HepG2 (cell line): ENCODE results near the gene EPX. TPM values are rescaled to one million over a fixed set of nuclear protein-coding genes. Genes with fewer than 3 reads are reported as not detected.

Experiments used
- ATAC-seq: fragments of 200-7000 bp; cut with Tn5 transposase; 3 replicates; pipeline ENCODE4 v1.9.1; 2020; ENCODE audit warnings: mild to moderate bottlenecking, moderate library complexity
- BruUV-seq: library from RNA; stranded (reverse); fragments of 400-500 nt; replicated peaks from 2 replicates; lab custom pipeline; 2021; lab: Mats Ljungman, UMichigan
- CTCF ChIA-PET: fragments of 300-600 bp; formaldehyde crosslinking; extraction: SDS; loops from one replicate; lab custom pipeline; 2021; ENCODE audit warnings: low total read pairs, inconsistent platforms, low intra/inter-chr PET ratio; lab: Yijun Ruan, JAX
- POLR2A ChIA-PET: fragments of 350-600 bp; sonication (Branson Sonifier 250); formaldehyde crosslinking; loops from one replicate; lab custom pipeline; 2020; ENCODE audit warnings: antibody characterized with exemption, inconsistent platforms; lab: Yijun Ruan, JAX
- DNase-seq: peaks from one replicate; pipeline ENCODE4 v3.0.0-alpha.2; 2015; ENCODE audit warnings: low spot score
- FAIRE-seq: peaks from 3 replicates; lab custom pipeline; 2011; peaks lifted over from hg19 to GRCh38; lab: Jason Lieb, UNC
- H2AFZ ChIP-seq: one replicate; pipeline ENCODE4 v1.6.1; 2011; ENCODE audit warnings: low read length, inconsistent platforms
- H3K27ac ChIP-seq: fragments of 300-600 bp; 3 replicates; pipeline ENCODE4 v1.8.0; 2011; ENCODE audit warnings: mixed run types, mild to moderate bottlenecking, mixed read lengths, low read length, inconsistent platforms; ENCODE audit not compliant: insufficient read depth; ENCODE audit errors: extremely low read length
- H3K27me3 ChIP-seq, 2 experiments: fragments of 200-600 bp in 1 of 2; 2 replicates in 1 of 2; 3 replicates in 1 of 2; pipeline versions ENCODE4 v1.6.0 to v1.8.0; 2011; ENCODE audit warnings: low read length in 2 of 2, mild to moderate bottlenecking in 2 of 2, moderate library complexity in 2 of 2, inconsistent platforms in 1 of 2; ENCODE audit not compliant: insufficient read depth in 2 of 2, control insufficient read depth in 1 of 2
- H3K36me3 ChIP-seq, 2 experiments: fragments of 200-600 bp in 1 of 2; replicated peaks in 1 of 2; 2 replicates in 1 of 2; 3 replicates in 1 of 2; pipeline versions ENCODE4 v1.5.1 to v1.8.0; 2011; ENCODE audit warnings: low read length in 2 of 2, inconsistent platforms in 1 of 2; ENCODE audit not compliant: insufficient read depth in 2 of 2, control insufficient read depth in 1 of 2
- H3K4me1 ChIP-seq: 2 replicates; pipeline ENCODE4 v1.5.1; 2012; ENCODE audit warnings: low read length, inconsistent platforms; ENCODE audit not compliant: insufficient read depth
- H3K4me2 ChIP-seq: 2 replicates; pipeline ENCODE4 v1.6.0; 2011; ENCODE audit warnings: low read depth, low read length, inconsistent platforms
- H3K4me3 ChIP-seq, 3 experiments: fragments of 200-600 bp in 1 of 3; sonication (generic), shearing (Covaris generic) in 1 of 3; replicated peaks in 1 of 3; 2 replicates each; pipeline ENCODE4 v1.5.1; 2011 to 2016; ENCODE audit warnings: low read length in 3 of 3, inconsistent platforms in 2 of 3, low read depth in 2 of 3, mild to moderate bottlenecking in 2 of 3, control low read depth in 1 of 3, mixed read lengths in 1 of 3; ENCODE audit not compliant: insufficient read depth in 1 of 3
- H3K79me2 ChIP-seq: one replicate; pipeline ENCODE4 v1.6.1; 2011; ENCODE audit warnings: low read length, inconsistent platforms; ENCODE audit not compliant: insufficient read depth
- H3K9ac ChIP-seq: 2 replicates; pipeline ENCODE4 v1.6.0; 2011; ENCODE audit warnings: mild to moderate bottlenecking, low read depth, low read length, inconsistent platforms; ENCODE audit not compliant: insufficient read depth
- H3K9me3 ChIP-seq: 2 replicates; pipeline ENCODE4 v1.5.1; 2012; ENCODE audit warnings: mild to moderate bottlenecking, low read length
- H4K20me1 ChIP-seq: 2 replicates; pipeline ENCODE4 v1.6.0; 2011; ENCODE audit warnings: inconsistent platforms, mild to moderate bottlenecking, low read length, moderate library complexity; ENCODE audit not compliant: insufficient read depth
- AGO1 ChIP-seq: fragments of 200-400 bp; formaldehyde crosslinking; IDR thresholded peaks from 2 replicates; pipeline ENCODE4 v1.6.1; 2017; ENCODE audit warnings: mild to moderate bottlenecking, low read depth, low read length, moderate library complexity; ENCODE audit not compliant: poor library complexity, severe bottlenecking
- AHR ChIP-seq: IDR thresholded peaks from 2 replicates; pipeline ENCODE4 v1.6.1; 2018; ENCODE audit warnings: missing genetic modification reagents, missing compliant biosample characterization
- HNRNPK ChIP-seq: fragments of 200-400 bp; formaldehyde crosslinking; IDR thresholded peaks from 2 replicates; pipeline ENCODE4 v1.6.1; 2018; ENCODE audit warnings: low read length, low read depth, moderate library complexity, mild to moderate bottlenecking; ENCODE audit not compliant: poor library complexity, severe bottlenecking
- HNRNPUL1 ChIP-seq: fragments of 200-400 bp; formaldehyde crosslinking; IDR thresholded peaks from 2 replicates; pipeline ENCODE4 v1.6.1; 2017; ENCODE audit warnings: low read depth, mild to moderate bottlenecking, low read length, moderate library complexity
- MTF2 ChIP-seq: sonication (generic); formaldehyde crosslinking; IDR thresholded peaks from 2 replicates; pipeline ENCODE4 v1.5.0; 2020; ENCODE audit warnings: missing genetic modification reagents, borderline replicate concordance
- PLSCR1 ChIP-seq: sonication (generic); formaldehyde crosslinking; IDR thresholded peaks from 2 replicates; pipeline ENCODE4 v1.5.0; 2020; ENCODE audit warnings: missing genetic modification reagents, mild to moderate bottlenecking, borderline replicate concordance
- ZBTB40 ChIP-seq, 2 experiments: fragments of 450-650 bp in 1 of 2; sonication (generic) in 1 of 2; formaldehyde crosslinking in 1 of 2; IDR thresholded peaks; 2 replicates each; pipeline versions ENCODE4 v1.6.1 to v1.8.0; 2016 to 2022; ENCODE audit warnings: antibody characterized with exemption in 1 of 2, mild to moderate bottlenecking in 1 of 2, missing genetic modification reagents in 1 of 2
- ZBTB43 ChIP-seq: sonication (generic); formaldehyde crosslinking; conservative IDR thresholded peaks from 2 replicates; pipeline ENCODE4 v1.4.0; 2020; ENCODE audit warnings: missing genetic modification reagents
- ZNF546 ChIP-seq: sonication (generic); formaldehyde crosslinking; conservative IDR thresholded peaks from 2 replicates; pipeline ENCODE4 v1.8.1; 2023; ENCODE audit warnings: mild to moderate bottlenecking, missing genetic modification reagents
- ZNF564 ChIP-seq: sonication (generic); formaldehyde crosslinking; IDR thresholded peaks from 2 replicates; pipeline ENCODE4 v1.8.1; 2023; ENCODE audit warnings: mild to moderate bottlenecking, missing genetic modification reagents
- ZNF607 ChIP-seq: sonication (generic); formaldehyde crosslinking; IDR thresholded peaks from 2 replicates; pipeline ENCODE4 v1.5.1; 2020; ENCODE audit warnings: missing genetic modification reagents, mild to moderate bottlenecking, borderline replicate concordance
- ZNF615 ChIP-seq: sonication (generic); formaldehyde crosslinking; IDR thresholded peaks from 2 replicates; pipeline ENCODE4 v1.5.0; 2020; ENCODE audit warnings: mild to moderate bottlenecking, missing genetic modification reagents, borderline replicate concordance
- ZNF773 ChIP-seq: sonication (generic); formaldehyde crosslinking; IDR thresholded peaks from 2 replicates; pipeline ENCODE4 v1.4.0; 2020; ENCODE audit warnings: missing genetic modification reagents, borderline replicate concordance
- ZNF83 ChIP-seq: sonication (generic); formaldehyde crosslinking; IDR thresholded peaks from 2 replicates; pipeline ENCODE4 v1.4.0; 2020; ENCODE audit warnings: missing genetic modification reagents, mild to moderate bottlenecking, borderline replicate concordance
- WGBS: methylation state at CpG from one replicate; pipeline ENCODE4 v1.1.6; 2017; ENCODE audit warnings: low lambda C conversion rate; 5-methylcytosine and 5-hydroxymethylcytosine counted together
- in situ Hi-C: cut with HindIII; loops from 2 replicates; pipeline ENCODE4 v1.10.0; 2017; ENCODE audit warnings: low pct_unique_long_range_greater_than_20kb; ENCODE audit not compliant: extremely low pct_ligation_motif_present
- intact Hi-C: fragments of 100-400 bp; cut with micrococcal nuclease; formaldehyde crosslinking; loops from one replicate; pipeline ENCODE4 v1.10.0; 2022; ENCODE audit not compliant: unreplicated experiment
- polyA plus RNA-seq, 8 experiments: library from polyadenylated mRNA; depleted of rRNA in 3 of 8; stranded (reverse) in 7 of 8; unstranded in 1 of 8; fragments of >200 nt; fragmentation: Illumina TruSeq in 4 of 8; extraction: Trizol in 4 of 8; gene quantifications; 2 replicates each; pipeline versions ENCODE4 v1.2.1 to v1.2.3, GENCODE V29; 2011 to 2016; ENCODE audit warnings: low read depth in 4 of 8, missing spikeins in 1 of 8, mixed read lengths in 1 of 8; ENCODE audit not compliant: insufficient read depth in 1 of 8
- total RNA-seq, 5 experiments: library from RNA; depleted of rRNA; stranded (reverse); fragments of >200 nt; fragmentation: Illumina TruSeq; extraction: Trizol; gene quantifications; 2 replicates each; pipeline ENCODE4 v1.2.3, GENCODE V29; 2016; ENCODE audit warnings: low read depth in 1 of 5

The EPX gene
- total and polyA plus RNA-seq, 2 of the 13 experiments (the other 11 are each of a cell fraction or from before 2014, with no cell fraction given), result not detected

- Histone ChIP-seq H3K9me3 (no peaks in the 10 kb centered on the region), H3K4me3 (no peak overlapping the region), H2AFZ (no peak overlapping the region), H3K9ac (no peak overlapping the region), H3K27ac (no peak overlapping the region), H3K4me1 (no peaks in the 10 kb centered on the region), H4K20me1 (no peaks in the 10 kb centered on the region), H3K36me3 (peaks cover 10 to 40% of the 10 kb centered on the region in 2 experiments), H3K4me2 (no peak overlapping the region), H3K27me3 (no peaks in the 10 kb centered on the region), H3K79me2 (no peaks in the 10 kb centered on the region)
- POLR2A ChIA-PET, result no interaction called here
- intact Hi-C loops (no loop called here), in situ Hi-C loops (no loop called here)
- BruUV-seq, result no TSS peak
- CTCF ChIA-PET, result no interaction called here
- no peak for ATAC-seq
- WGBS, result 91% methylated on average over 3 of the region's 3 CpGs
- no peak for FAIRE-seq
- no peak for DNase-seq
- TF ChIP-seq MTF2 (CRISPR knock-in tag), result no peak
- TF ChIP-seq HNRNPUL1, result no peak
- TF ChIP-seq ZNF564, result no peak
- TF ChIP-seq AHR (CRISPR knock-in tag), result no peak
- TF ChIP-seq AGO1, result no peak
- TF ChIP-seq ZNF773 (CRISPR knock-in tag), result no peak
- no peak for TF ChIP-seq ZNF615 (CRISPR knock-in tag)
- TF ChIP-seq ZNF83, result no peak
- TF ChIP-seq HNRNPK, result no peak
- no peak for TF ChIP-seq ZBTB43 (CRISPR knock-in tag)
- no peak for TF ChIP-seq ZBTB40 (IDR thresholded peaks at IDR 0.05)
- no peak for TF ChIP-seq ZBTB40 (CRISPR knock-in tag; IDR thresholded peaks at IDR 0.05)
- TF ChIP-seq ZNF546 (CRISPR knock-in tag), result no peak
- TF ChIP-seq PLSCR1 (CRISPR knock-in tag), result no peak
- no peak for TF ChIP-seq ZNF607 (CRISPR knock-in tag)
These were observed 14.9 kb downstream of the EPX start for GRCh38 chr17:58207451-58207850.
